ENCODE measurements around the gene DNM1. TPM values are rescaled to one million over a fixed set of nuclear protein-coding genes. Genes with fewer than 3 reads are reported as not detected.

DNM1 gene
- total and polyA plus RNA-seq, 2 of the 8 experiments (the other 6 are each of a cell fraction or from before 2014, with no cell fraction given): 34.3 to 62.7 TPM

GRCh38 chr9:128168731-128169308, 34.4 kb upstream of the DNM1 start:
- no peak overlapping the region for H3K23ac ChIP-seq (ENCODE audit: insufficient read length)
- FAIRE-seq: no peak
- H3K23me2 ChIP-seq (ENCODE audit: low read depth, low read length): no peaks in the 10 kb centered on the region
- H3K9me3 ChIP-seq (ENCODE audit: insufficient read depth in 2 of 2, low read depth in 1 of 2, low read length in 1 of 2): no peaks in the 10 kb centered on the region
- H3K4me2 ChIP-seq (ENCODE audit: insufficient read depth in 1 of 2, low read depth in 2 of 2, low read length in 2 of 2): no peak overlapping the region
- no peaks in the 10 kb centered on the region for H3K79me2 ChIP-seq (ENCODE audit: control insufficient read depth in 1 of 2, insufficient read depth in 2 of 2, low read length in 2 of 2)
- no peak overlapping the region for H3K27ac ChIP-seq (ENCODE audit: low read depth, low read length)
- no peak overlapping the region for H3K4ac ChIP-seq (replicated peaks; ENCODE audit: insufficient read length, low read depth, low read length)
- no peak overlapping the region for H4K8ac ChIP-seq (ENCODE audit: extremely low read depth, insufficient read depth, low read length)
- no peak overlapping the region for H2BK120ac ChIP-seq (replicated peaks; ENCODE audit: low read depth, low read length)
- ChIA-PET CTCF (ENCODE audit: partially characterized antibody) (interaction anchor here (1.0 to 1.3 kb wide), 2 partner anchors 17 to 20 kb away, joined by 4 read pairs; no protein-coding TSS in a partner anchor), POLR2A (ENCODE audit: partially characterized antibody) (interaction anchor here (1.0 to 1.7 kb wide), 4 partner anchors 8 to 67 kb away, joined by 3 to 6 read pairs (median 4); no protein-coding TSS in a partner anchor)
- no peak overlapping the region for H2AK5ac ChIP-seq (ENCODE audit: low read depth, low read length)
- no peak overlapping the region for H3K9ac ChIP-seq (replicated peaks in 1 of 4; ENCODE audit: extremely low read depth in 1 of 4, low read depth in 3 of 4, low read length in 3 of 4)
- no peak overlapping the region for H3K56ac ChIP-seq (replicated peaks; ENCODE audit: insufficient read length, low read depth, low read length)
- H3K4me1 ChIP-seq (replicated peaks in 1 of 4; ENCODE audit: control insufficient read depth in 3 of 4, insufficient read depth in 4 of 4, low read length in 3 of 4): peaks cover 0 to under 1% (median 0%) of the 10 kb centered on the region in 4 experiments; a peak in 1 of 7 replicates
- H3K36me3 ChIP-seq (ENCODE audit: control insufficient read depth in 2 of 4, insufficient read depth in 4 of 4, low read length in 3 of 4): peaks cover 3 to 48% (median 21%) of the 10 kb centered on the region in 4 experiments
- H2BK20ac ChIP-seq (ENCODE audit: low read length): no peak overlapping the region
- 79 to 100% methylated on average over 1 to 8 of the region's 8 CpGs for WGBS, 2 experiments (ENCODE audit: extremely low coverage in 1 of 2, insufficient coverage in 1 of 2, insufficient read length in 1 of 2, insufficient replicate concordance in 2 of 2, low coverage in 1 of 2, low lambda C conversion rate in 2 of 2, missing lambda C conversion rate in 1 of 2)
- H4K5ac ChIP-seq (ENCODE audit: insufficient read length, low read depth, low read length): no peak overlapping the region
- H2AFZ ChIP-seq (ENCODE audit: low read length): no peak overlapping the region
- no peak overlapping the region for H3K14ac ChIP-seq (ENCODE audit: insufficient read length)
- no peak overlapping the region for H2BK15ac ChIP-seq (ENCODE audit: low read length)
- no peaks in the 10 kb centered on the region for H3K27me3 ChIP-seq (replicated peaks in 1 of 4; ENCODE audit: control insufficient read depth in 3 of 4, extremely low read depth in 1 of 4, insufficient read depth in 3 of 4, low read length in 3 of 4)
- no peak for DNase-seq (ENCODE audit: low read depth in 1 of 2, low spot score in 2 of 2)
- no peak overlapping the region for H3K4me3 ChIP-seq (ENCODE audit: extremely low read depth in 1 of 4, insufficient read depth in 2 of 4, low read depth in 3 of 4, low read length in 4 of 4)
- no peak overlapping the region for H2BK5ac ChIP-seq (ENCODE audit: low read depth, low read length)
- no peak overlapping the region for H2BK12ac ChIP-seq (ENCODE audit: low read depth, low read length)
- H3K18ac ChIP-seq (ENCODE audit: extremely low read depth, low read length): no peak overlapping the region
- peaks cover 3 to 4% of the 10 kb centered on the region in 2 experiments for H4K20me1 ChIP-seq (replicated peaks in 1 of 2; ENCODE audit: control insufficient read depth in 1 of 2, insufficient read depth in 2 of 2, low read length in 2 of 2)
- no peak overlapping the region for H4K91ac ChIP-seq (replicated peaks; ENCODE audit: insufficient read length, low read length)
- H3K79me1 ChIP-seq (ENCODE audit: low read depth, low read length): no peaks in the 10 kb centered on the region
- TF ChIP-seq RBBP5 (IDR thresholded peaks at IDR 0.05; ENCODE audit: borderline replicate concordance, low read depth, low read length) (no peak), USF2 (IDR thresholded peaks at IDR 0.05; ENCODE audit: low read length) (no peak), TAF7 (optimal IDR thresholded peaks at IDR 0.05; ENCODE audit: borderline replicate concordance, low read depth, low read length) (no peak), ZNF274 (IDR thresholded peaks at IDR 0.05; ENCODE audit: borderline replicate concordance, extremely low read depth, low read length) (no peak), YY1 (IDR thresholded peaks at IDR 0.05; ENCODE audit: low read depth, low read length) (no peak), KDM4A (IDR thresholded peaks at IDR 0.05; ENCODE audit: low read depth, low read length, severe bottlenecking) (no peak), ATF3 (IDR thresholded peaks at IDR 0.05; ENCODE audit: insufficient read depth, low read depth, low read length) (no peak), SIX5 (IDR thresholded peaks at IDR 0.05; ENCODE audit: low read depth, low read length) (no peak), SRF (IDR thresholded peaks at IDR 0.05; ENCODE audit: low read depth, low read length) (no peak), RXRA (IDR thresholded peaks at IDR 0.05; ENCODE audit: insufficient read depth, low read depth, low read length) (no peak), POLR2A (IDR thresholded peaks at IDR 0.05; ENCODE audit: control extremely low read depth in 1 of 2, low read depth in 2 of 2, low read length in 2 of 2) (no peak), CEBPB (IDR thresholded peaks at IDR 0.05; ENCODE audit: low read depth, low read length) (no peak)
